ENCODE measurements around the gene GPC6.

GPC6 gene

DNA sequence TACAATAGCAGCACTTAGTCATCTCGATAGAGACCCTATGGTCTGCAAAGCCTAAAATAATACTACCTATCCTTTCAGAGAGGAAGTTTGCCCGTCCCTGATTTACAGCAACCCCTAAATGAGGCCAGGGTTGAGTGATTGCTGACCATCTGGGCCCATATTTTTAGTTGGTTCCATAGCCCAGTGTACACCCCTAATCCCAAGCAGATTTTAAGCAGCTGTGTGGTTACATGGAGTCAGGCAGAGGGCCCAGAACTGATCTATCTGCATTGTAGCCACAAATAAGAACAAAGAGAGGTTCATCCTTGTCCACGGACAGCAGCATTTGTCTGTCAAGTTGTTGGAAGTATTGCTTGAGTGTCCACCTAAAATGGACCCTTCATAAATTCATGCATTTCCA is 1104.7 kb downstream of the GPC6 start:
- no peak for DNase-seq (ENCODE audit: low read depth, low spot score)
- no peak overlapping the region for H3K4me3 ChIP-seq (ENCODE audit: low read depth, low read length)
- in situ Hi-C loops (cut with HindIII; ENCODE audit: low sequenced_read_pairs), result no loop called here
- TF ChIP-seq, protein P1, sequence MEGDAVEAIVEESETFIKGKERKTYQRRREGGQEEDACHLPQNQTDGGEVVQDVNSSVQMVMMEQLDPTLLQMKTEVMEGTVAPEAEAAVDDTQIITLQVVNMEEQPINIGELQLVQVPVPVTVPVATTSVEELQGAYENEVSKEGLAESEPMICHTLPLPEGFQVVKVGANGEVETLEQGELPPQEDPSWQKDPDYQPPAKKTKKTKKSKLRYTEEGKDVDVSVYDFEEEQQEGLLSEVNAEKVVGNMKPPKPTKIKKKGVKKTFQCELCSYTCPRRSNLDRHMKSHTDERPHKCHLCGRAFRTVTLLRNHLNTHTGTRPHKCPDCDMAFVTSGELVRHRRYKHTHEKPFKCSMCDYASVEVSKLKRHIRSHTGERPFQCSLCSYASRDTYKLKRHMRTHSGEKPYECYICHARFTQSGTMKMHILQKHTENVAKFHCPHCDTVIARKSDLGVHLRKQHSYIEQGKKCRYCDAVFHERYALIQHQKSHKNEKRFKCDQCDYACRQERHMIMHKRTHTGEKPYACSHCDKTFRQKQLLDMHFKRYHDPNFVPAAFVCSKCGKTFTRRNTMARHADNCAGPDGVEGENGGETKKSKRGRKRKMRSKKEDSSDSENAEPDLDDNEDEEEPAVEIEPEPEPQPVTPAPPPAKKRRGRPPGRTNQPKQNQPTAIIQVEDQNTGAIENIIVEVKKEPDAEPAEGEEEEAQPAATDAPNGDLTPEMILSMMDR (IDR thresholded peaks at IDR 0.05; ENCODE audit: low read depth, low read length), result no peak

DNA sequence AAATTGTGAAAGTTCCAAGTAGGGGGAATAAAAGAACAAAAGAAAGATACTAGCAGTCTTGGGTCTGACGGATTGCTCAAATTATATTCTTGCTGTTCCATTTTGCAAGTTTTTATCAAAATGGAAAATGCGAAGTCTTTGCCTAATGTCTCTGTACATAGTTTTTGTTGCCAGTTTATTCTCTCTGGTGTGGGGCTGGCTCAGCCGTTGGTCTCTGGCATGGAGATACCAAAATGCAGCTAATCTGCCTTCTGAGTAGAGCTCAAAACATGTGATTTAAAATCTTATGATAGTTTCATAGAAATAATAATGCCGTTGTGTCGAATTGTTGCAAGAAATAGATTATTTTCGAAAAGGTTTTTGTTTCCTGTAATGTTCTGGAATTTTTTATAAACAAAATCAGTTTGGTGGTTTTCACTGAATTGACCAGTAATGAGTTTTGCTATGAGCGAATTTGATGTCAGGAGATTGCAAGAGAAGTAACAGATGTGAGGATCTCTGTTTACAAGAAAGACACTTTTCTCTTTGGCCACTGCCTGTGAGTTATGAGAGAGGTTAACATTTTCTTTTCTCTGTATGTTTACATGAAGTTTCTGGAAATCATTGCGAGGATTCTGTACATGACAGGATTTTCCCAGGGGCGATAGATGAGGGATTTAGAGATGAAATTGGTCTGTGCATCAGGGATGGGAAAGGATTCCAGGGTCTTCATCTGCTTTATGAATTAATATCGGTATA is 1105.9 kb downstream of the GPC6 start:
- TF ChIP-seq, protein P1 (IDR thresholded peaks at IDR 0.05; ENCODE audit: low read depth, low read length), result no peak
- no peak for DNase-seq (ENCODE audit: low read depth, low spot score)
- H3K4me3 ChIP-seq (ENCODE audit: low read depth, low read length), result no peak overlapping the region
- in situ Hi-C loops (cut with HindIII; ENCODE audit: low sequenced_read_pairs), result no loop called here

DNA sequence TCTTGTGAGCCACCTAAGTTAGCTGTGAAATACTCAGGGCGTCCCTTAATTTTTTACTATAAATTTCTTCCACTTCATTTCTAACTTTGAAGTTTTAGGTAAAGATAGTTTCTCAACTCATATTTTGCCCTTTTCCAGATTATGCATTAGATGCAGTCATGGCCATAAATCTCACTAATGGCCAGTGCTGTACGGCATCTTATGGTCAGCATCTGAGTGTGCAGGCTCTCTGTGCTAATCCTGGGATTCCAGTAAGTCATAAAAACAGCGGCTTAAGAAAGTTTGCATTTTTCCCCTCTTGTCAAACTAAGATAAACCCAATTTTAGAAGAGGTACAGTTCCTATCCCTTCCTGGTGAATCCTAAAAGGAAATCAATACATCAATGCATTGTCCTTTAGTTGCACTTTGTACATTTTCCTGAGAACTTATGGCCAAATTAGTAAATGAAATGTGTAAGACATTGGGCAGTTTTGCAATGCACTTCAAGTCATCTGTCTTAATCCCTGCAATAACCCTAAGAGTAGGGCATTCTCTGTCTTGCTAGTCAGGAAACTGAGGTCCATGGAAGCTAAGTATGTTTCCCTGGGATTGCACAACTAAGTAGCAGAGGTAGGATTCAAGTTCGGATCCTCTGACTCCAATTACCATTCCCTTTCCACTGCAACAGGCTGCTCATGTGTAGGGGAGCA is 1106.7 kb downstream of the GPC6 start:
- H3K4me3 ChIP-seq (ENCODE audit: low read depth, low read length), result no peak overlapping the region
- no peak for DNase-seq (ENCODE audit: low read depth, low spot score)
- TF ChIP-seq, protein P1 (IDR thresholded peaks at IDR 0.05; ENCODE audit: low read depth, low read length), result no peak
- in situ Hi-C loops (cut with HindIII; ENCODE audit: low sequenced_read_pairs), result no loop called here

DNA sequence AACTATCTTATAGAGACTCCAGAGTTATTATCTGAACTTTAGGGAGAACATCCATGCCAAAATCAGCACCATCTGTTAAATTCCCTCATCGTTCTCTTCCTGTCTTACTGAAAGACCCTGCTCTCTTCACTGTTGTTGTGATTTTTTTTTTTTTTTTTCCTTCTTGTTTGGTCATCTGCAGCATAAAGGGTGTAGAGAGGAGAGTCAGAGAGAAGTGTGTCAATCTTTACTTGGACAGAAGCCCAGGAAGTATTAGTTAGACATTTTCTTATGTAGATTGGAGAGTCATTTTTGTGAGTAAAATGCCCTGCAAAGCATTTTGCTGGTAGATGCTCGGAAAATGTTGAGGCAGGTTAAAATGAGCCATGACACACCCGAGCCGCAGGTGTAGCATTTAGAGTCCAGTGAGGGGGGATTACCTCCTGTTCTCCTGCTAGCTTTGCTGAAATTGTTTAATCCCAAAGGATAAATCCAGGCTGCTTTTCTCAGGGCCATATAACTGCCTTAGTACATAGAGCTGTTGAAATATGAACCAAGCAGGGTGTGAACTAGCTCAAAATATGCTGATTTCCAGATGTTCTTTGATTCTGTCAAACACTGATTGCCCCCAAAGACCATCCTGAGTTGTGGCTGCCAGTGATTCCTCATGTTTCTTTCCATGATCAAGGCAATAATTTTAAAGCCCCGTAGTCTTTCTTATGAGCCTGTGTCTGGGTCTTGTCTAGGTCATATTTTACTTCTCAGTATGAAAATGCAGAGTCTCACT is 1109.3 kb downstream of the GPC6 start:
- DNase-seq (ENCODE audit: low read depth, low spot score), result no peak
- TF ChIP-seq, protein P1 (IDR thresholded peaks at IDR 0.05; ENCODE audit: low read depth, low read length), result no peak
- no peak overlapping the region for H3K4me3 ChIP-seq (ENCODE audit: low read depth, low read length)
- in situ Hi-C loops (cut with HindIII; ENCODE audit: low sequenced_read_pairs), result no loop called here

DNA sequence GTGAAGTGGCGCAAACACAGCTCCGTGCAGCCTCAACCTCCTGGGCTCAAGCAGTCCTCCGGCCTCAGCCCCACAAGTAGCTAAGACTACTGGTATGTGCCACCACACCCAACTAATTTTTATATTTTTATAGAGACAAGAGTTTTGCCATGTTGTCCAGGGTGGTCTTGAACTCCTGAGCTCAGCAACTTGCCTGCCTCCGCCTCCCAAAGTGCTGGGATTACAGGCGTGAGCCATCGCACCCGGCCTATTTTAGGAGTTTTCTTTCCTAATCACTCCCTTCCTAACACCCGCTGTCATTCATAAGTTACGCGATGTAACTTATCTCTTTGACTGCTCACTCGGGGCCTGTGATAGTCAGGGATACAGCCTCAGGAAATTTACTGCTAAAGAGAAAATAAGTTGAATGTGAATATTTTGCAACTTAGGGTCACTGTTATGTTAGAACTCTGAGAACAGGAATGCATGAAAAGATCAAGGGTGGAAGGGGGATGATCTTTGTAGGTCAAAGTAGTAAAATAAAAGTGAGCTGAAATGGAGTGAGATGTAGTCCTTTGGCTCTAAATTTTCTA is 1112.6 kb downstream of the GPC6 start:
- in situ Hi-C loops (cut with HindIII; ENCODE audit: low sequenced_read_pairs), result no loop called here

More for the DNA sequence above, 1112.6 kb downstream of the GPC6 start:
- no peak for DNase-seq (ENCODE audit: low read depth, low spot score)
- H3K4me3 ChIP-seq (ENCODE audit: low read depth, low read length), result no peak overlapping the region
- TF ChIP-seq, protein P1 (IDR thresholded peaks at IDR 0.05; ENCODE audit: low read depth, low read length), result no peak
